ENCODE measurements around the gene GYG2.
A peak's percentile ranks its signal among the peaks of the same experiment; 100 is the strongest.
"Not testable (repeated sequence)": the region's sequence is repeated elsewhere in the genome, so short reads cannot be mapped to it uniquely, and the experiment has no call there.

Gene GYG2

GRCh38 chrX:2903366-2903765 is 74.6 kb downstream of the GYG2 start:
- no peak for DNase-seq (ENCODE audit: low read depth)

- no peak for DNase-seq (ENCODE audit: low read depth)
Measured at GRCh38 chrX:2907295-2907694, 78.6 kb downstream of the GYG2 start.

GRCh38 chrX:2908125-2908685 is 79.5 kb downstream of the GYG2 start:
- DNase-seq (ENCODE audit: low read depth): no peak

GRCh38 chrX:2910109-2910508 is 81.4 kb downstream of the GYG2 start:
- DNase-seq (ENCODE audit: low read depth): no peak

GRCh38 chrX:2913118-2913517 is 84.4 kb downstream of the GYG2 start:
- DNase-seq (ENCODE audit: low read depth): no peak

GRCh38 chrX:2917767-2918166 is 89.0 kb downstream of the GYG2 start:
- no peak for DNase-seq (ENCODE audit: low read depth)

- DNase-seq (ENCODE audit: low read depth): no peak
Measured at GRCh38 chrX:2921193-2921592, 92.5 kb downstream of the GYG2 start.

- DNase-seq (ENCODE audit: low read depth): no peak
Measured at GRCh38 chrX:2921750-2922149, 93.0 kb downstream of the GYG2 start.

GRCh38 chrX:2924151-2924550 is 95.4 kb downstream of the GYG2 start:
- no peak for DNase-seq (ENCODE audit: low read depth)

GRCh38 chrX:2926255-2926654 is 97.5 kb downstream of the GYG2 start:
- not testable (repeated sequence) for DNase-seq (ENCODE audit: low read depth)

- no peak for DNase-seq (ENCODE audit: low read depth)
Measured at GRCh38 chrX:2926664-2927275, 98.0 kb downstream of the GYG2 start.

- no peak for DNase-seq (ENCODE audit: low read depth)
Measured at GRCh38 chrX:2928191-2928582, 99.5 kb downstream of the GYG2 start.

GRCh38 chrX:2928583-2929434 is 100.1 kb downstream of the GYG2 start, which contains the start of gene ARSD:
ARSD (minus strand) TSS chrX:2929339; CDS start chrX:2929275, 64 bp downstream.
- peak; percentile 97 for DNase-seq (ENCODE audit: low read depth)

- no peak for DNase-seq (ENCODE audit: low read depth)
Measured at GRCh38 chrX:2931155-2931554, 102.4 kb downstream of the GYG2 start.

GRCh38 chrX:2931612-2932011 is 102.9 kb downstream of the GYG2 start:
- no peak for DNase-seq (ENCODE audit: low read depth)

All from fibroblast of gingiva (primary cell).